NCI-H345 (cell line): ENCODE data around the gene IRGC.

Experiments used
- DNase-seq: peaks from one replicate; lab custom pipeline; 2025; lab: John Stamatoyannopoulos, UW

The IRGC gene

GRCh38 chr19:43691755-43692154, 24.1 kb upstream of the IRGC start:
- no peak for DNase-seq

- no peak for DNase-seq
Measured at GRCh38 chr19:43692385-43692784, 23.5 kb upstream of the IRGC start.

GRCh38 chr19:43692877-43693276, 23.0 kb upstream of the IRGC start:
- no peak for DNase-seq

- DNase-seq, result no peak
Measured at GRCh38 chr19:43694553-43694952, 21.3 kb upstream of the IRGC start.

- DNase-seq, result no peak
Measured at GRCh38 chr19:43695985-43696704, 19.7 kb upstream of the IRGC start.

GRCh38 chr19:43697295-43697694, 18.6 kb upstream of the IRGC start:
- no peak for DNase-seq

GRCh38 chr19:43699506-43700394, 16.1 kb upstream of the IRGC start:
- no peak for DNase-seq

GRCh38 chr19:43700395-43701000, 15.4 kb upstream of the IRGC start:
- DNase-seq, result no peak

GRCh38 chr19:43704002-43704705, 11.7 kb upstream of the IRGC start:
- DNase-seq, result no peak

- DNase-seq, result no peak
Measured at GRCh38 chr19:43705729-43706128, 10.1 kb upstream of the IRGC start.

GRCh38 chr19:43707158-43707712, 8.6 kb upstream of the IRGC start:
- DNase-seq, result no peak

GRCh38 chr19:43708716-43709115, 7.2 kb upstream of the IRGC start:
- no peak for DNase-seq

GRCh38 chr19:43711751-43712355, 4.0 kb upstream of the IRGC start:
- DNase-seq, result no peak

GRCh38 chr19:43713208-43713607, 2.7 kb upstream of the IRGC start:
- DNase-seq, result no peak

- DNase-seq, result no peak
Measured at GRCh38 chr19:43718627-43719377, 2.9 kb downstream of the IRGC start.

GRCh38 chr19:43719378-43719868, 3.5 kb downstream of the IRGC start:
- DNase-seq, result no peak

GRCh38 chr19:43719918-43720317, 4.0 kb downstream of the IRGC start:
- no peak for DNase-seq

- DNase-seq, result no peak
Measured at GRCh38 chr19:43720936-43721335, 5.1 kb downstream of the IRGC start.

GRCh38 chr19:43721469-43722048, 5.7 kb downstream of the IRGC start:
- DNase-seq, result no peak

GRCh38 chr19:43723588-43723987, 7.7 kb downstream of the IRGC start:
- DNase-seq, result no peak
